HG03432 (cell line): ENCODE data around the gene DYNLT2.
A peak's percentile ranks its signal among the peaks of the same experiment; 100 is the strongest.
"Not testable (repeated sequence)": the region's sequence is repeated elsewhere in the genome, so short reads cannot be mapped to it uniquely, and the experiment has no call there.

Experiments used
- ATAC-seq: cut with Tn5 transposase; IDR thresholded peaks from one replicate; pipeline ENCODE4 v1.9.1; 2021; ENCODE audit warnings: mild to moderate bottlenecking, moderate library complexity; ENCODE audit not compliant: unreplicated experiment

DYNLT2 gene

DNA sequence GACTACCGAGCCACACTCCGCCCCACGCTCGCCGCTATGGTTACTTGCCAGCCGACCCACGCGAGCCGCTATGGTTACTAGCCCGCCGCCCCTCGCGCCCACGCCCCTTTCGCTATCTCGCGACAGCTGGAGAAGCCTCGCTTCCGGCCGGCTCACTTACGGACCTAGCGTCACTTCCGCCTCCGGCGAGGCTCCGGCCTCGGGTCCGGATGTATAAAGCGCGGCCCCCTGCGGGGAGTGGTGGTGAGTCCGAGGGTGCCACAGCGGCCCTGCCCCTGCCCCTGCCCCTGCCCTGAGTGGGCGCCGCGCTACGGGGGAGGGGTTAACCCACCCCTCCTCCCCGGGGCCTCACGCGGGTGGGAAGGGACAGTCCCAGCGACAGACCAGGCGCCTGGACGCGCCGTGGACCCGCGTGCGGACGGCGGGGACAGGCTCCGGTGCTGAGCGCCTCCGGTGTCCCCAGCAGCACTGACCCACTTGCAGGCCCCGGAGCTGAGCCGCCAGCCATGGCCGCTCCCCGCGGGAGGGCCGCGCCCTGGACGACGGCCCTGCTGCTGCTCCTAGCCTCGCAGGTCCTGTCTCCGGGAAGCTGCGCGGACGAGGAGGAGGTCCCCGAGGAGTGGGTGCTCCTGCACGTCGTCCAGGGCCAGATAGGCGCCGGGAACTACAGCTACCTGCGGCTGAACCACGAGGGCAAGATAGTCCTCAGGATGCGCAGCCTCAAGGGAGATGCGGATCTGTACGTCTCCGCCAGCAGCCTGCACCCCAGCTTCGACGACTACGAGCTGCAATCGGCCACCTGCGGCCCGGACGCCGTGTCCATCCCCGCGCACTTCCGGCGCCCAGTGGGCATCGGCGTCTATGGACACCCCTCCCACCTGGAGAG lies 49.2 kb downstream of the DYNLT2 start, which contains the start of the genes C6orf120 and WDR27:
C6orf120 (plus strand) TSS at position 173 of the 886 bp plus-strand sequence; CDS start at position 507, 334 bp downstream.
WDR27 (minus strand) TSS at position 76 of the 886 bp plus-strand sequence. CDS start 13,024 bp downstream, outside the sequence.
- ATAC-seq: peak; percentile 95

- ATAC-seq: peak; percentile 15
Observed at GRCh38 chr6:169701311-169701953, 49.9 kb downstream of the DYNLT2 start.

DNA sequence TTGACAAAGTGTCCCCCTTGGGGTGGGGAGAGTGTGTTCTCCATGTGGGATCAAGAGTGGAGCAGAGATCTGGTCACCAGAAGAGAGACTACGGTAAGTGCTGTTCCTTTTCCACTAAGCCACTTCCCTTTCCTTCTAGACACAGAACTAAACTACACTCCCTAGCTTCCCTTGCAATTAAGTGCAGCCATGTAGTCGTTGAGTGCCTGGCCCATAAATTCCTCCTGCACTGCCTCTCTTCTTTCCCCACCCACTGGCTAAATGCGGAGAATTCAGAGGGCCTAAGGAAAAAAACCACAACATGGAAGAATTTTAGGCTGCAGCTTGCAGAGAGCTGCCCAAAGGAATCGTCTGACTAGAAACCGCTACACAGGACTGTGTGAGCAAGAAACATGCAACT lies 51.1 kb downstream of the DYNLT2 start:
- no peak for ATAC-seq

DNA sequence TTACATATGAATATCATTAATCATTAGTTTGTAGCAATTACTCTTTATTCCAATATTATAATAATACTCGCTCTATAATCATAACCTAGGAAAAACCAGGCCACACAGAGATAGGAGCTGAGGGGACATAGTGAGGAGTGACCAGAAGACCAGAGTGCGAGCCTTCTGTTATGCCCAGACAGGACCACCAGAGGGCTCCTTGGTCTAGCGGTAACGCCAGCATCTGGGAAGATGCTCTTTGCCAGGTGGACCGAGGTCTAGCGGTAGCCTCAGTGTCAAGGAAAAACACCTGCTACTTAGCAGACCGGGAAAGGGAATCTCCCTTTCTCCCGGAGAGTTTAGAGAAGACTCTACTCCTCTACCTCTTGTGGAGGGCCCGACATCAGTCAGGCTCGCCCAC lies 54.3 kb downstream of the DYNLT2 start:
- not testable (repeated sequence) for ATAC-seq

DNA sequence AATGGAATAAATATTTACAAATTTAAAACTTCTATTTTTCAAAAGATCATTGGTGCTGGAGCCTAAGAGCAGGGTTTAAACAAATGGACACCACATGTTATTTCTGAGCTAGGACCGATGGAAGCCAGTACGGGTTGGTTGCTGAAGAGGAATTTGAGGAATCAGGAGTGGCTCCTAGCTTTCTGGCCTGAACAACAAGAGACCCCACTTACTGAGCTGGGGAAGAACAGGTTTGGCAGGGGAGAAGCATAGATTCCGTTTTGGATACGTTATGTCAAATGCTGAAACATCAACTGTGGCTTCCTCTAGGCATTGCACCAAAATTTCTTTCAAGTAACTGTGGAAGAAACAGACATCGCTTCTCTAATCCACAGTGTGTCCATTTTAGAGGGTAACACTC lies 56.2 kb downstream of the DYNLT2 start:
- no peak for ATAC-seq

- no peak for ATAC-seq
Observed at GRCh38 chr6:169692516-169692915, 58.9 kb downstream of the DYNLT2 start.

DNA sequence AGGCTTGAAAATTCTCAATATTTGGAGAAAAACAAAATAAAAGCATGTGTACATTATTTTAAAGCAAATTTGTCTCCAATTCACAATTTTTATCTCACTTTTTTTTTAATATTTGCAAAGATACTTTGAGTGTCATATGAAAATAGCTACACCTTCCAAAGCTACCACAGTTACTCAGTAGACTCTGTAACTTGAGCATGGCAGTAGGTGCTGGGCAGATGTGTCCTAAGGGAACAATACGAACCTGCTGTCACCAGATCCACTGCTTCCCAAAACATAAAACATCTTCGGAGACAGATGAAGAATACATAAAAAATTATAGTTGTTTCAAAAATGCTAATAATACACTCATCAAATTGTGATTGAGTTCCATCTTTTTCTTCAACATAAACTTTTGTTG lies 60.1 kb downstream of the DYNLT2 start:
- no peak for ATAC-seq
